SK-N-SH treated with all-trans-retinoic acid at 6 μM for 48 hours (cell line): ENCODE data around the gene MAST4.

ENCODE experiments used
- ATAC-seq: fragments of 200-7000 bp; cut with Tn5 transposase; 3 replicates; pipeline ENCODE4 v1.9.1; 2020; ENCODE audit warnings: mild to moderate bottlenecking, moderate library complexity
- ARNTL ChIP-seq: fragments of 450-650 bp; formaldehyde crosslinking; IDR thresholded peaks from 2 replicates; pipeline ENCODE4 v1.5.0; 2020; ENCODE audit warnings: low read depth, mild to moderate bottlenecking, moderate library complexity, borderline replicate concordance
- BACH2 ChIP-seq: fragments of 250-450 bp; sonication (Bioruptor Pico); IDR thresholded peaks from 2 replicates; pipeline ENCODE4 v1.9.0; 2021; ENCODE audit warnings: mild to moderate bottlenecking, borderline replicate concordance
- CSDC2 ChIP-seq: fragments of 250-450 bp; sonication (Bioruptor Pico); IDR thresholded peaks from 2 replicates; pipeline ENCODE4 v1.5.0; 2020; ENCODE audit warnings: mild to moderate bottlenecking, moderate library complexity
- ESRRG ChIP-seq: fragments of 250-450 bp; sonication (Bioruptor Pico); IDR thresholded peaks from 2 replicates; pipeline ENCODE4 v1.6.1; 2021; ENCODE audit warnings: mild to moderate bottlenecking
- GLIS3 ChIP-seq: fragments of 250-450 bp; sonication (Bioruptor Pico); IDR thresholded peaks from 2 replicates; pipeline ENCODE4 v1.5.0; 2020; ENCODE audit warnings: mild to moderate bottlenecking, moderate library complexity
- ISL1 ChIP-seq: fragments of 250-450 bp; sonication (Bioruptor Pico); IDR thresholded peaks from 2 replicates; pipeline ENCODE4 v2.1.2; 2022; ENCODE audit warnings: mild to moderate bottlenecking, moderate library complexity
- OSR1 ChIP-seq: fragments of 250-450 bp; sonication (Bioruptor Pico); IDR thresholded peaks from 2 replicates; pipeline ENCODE4 v1.8.0; 2022; ENCODE audit warnings: moderate library complexity, mild to moderate bottlenecking, inconsistent platforms
- PPARA ChIP-seq: fragments of 250-450 bp; sonication (Bioruptor Pico); IDR thresholded peaks from 2 replicates; pipeline ENCODE4 v1.5.0; 2020; ENCODE audit warnings: mild to moderate bottlenecking, borderline replicate concordance
- RARB ChIP-seq: fragments of 250-450 bp; sonication (Bioruptor Pico); IDR thresholded peaks from 2 replicates; pipeline ENCODE4 v1.8.0; 2021; ENCODE audit warnings: mild to moderate bottlenecking, moderate library complexity
- SNAI2 ChIP-seq: fragments of 250-450 bp; sonication (Bioruptor Pico); IDR thresholded peaks from 2 replicates; pipeline ENCODE4 v1.5.0; 2020; ENCODE audit warnings: mild to moderate bottlenecking, moderate library complexity
- TCF4 ChIP-seq: fragments of 250-450 bp; sonication (Bioruptor Pico); IDR thresholded peaks from 2 replicates; pipeline ENCODE4 v1.8.0; 2021; ENCODE audit warnings: mild to moderate bottlenecking, moderate library complexity, borderline replicate concordance
- TOX ChIP-seq: fragments of 250-450 bp; sonication (Bioruptor Pico); IDR thresholded peaks from 2 replicates; pipeline ENCODE4 v1.8.0; 2021; ENCODE audit warnings: mild to moderate bottlenecking, moderate library complexity, borderline replicate concordance
- ZC3H10 ChIP-seq: fragments of 250-450 bp; sonication (Bioruptor Pico); IDR thresholded peaks from 2 replicates; pipeline ENCODE4 v1.5.1; 2021; ENCODE audit warnings: mild to moderate bottlenecking, moderate library complexity
- ZFP3 ChIP-seq: fragments of 250-450 bp; sonication (Bioruptor Pico); IDR thresholded peaks from 2 replicates; pipeline ENCODE4 v1.5.0; 2020; ENCODE audit warnings: mild to moderate bottlenecking, moderate library complexity
- ZFP30 ChIP-seq: fragments of 450-650 bp; formaldehyde crosslinking; IDR thresholded peaks from 2 replicates; pipeline ENCODE4 v1.5.0; 2022; ENCODE audit warnings: mild to moderate bottlenecking, moderate library complexity
- ZNF565 ChIP-seq: fragments of 450-650 bp; formaldehyde crosslinking; conservative IDR thresholded peaks from 2 replicates; pipeline ENCODE4 v1.5.0; 2020; ENCODE audit warnings: low read depth, mild to moderate bottlenecking, moderate library complexity
- ZNF70 ChIP-seq: fragments of 450-650 bp; formaldehyde crosslinking; IDR thresholded peaks from 2 replicates; pipeline ENCODE4 v1.5.0; 2020; ENCODE audit warnings: mild to moderate bottlenecking, moderate library complexity
- TF ChIP-seq, protein P1 (sequence below): fragments of 250-450 bp; sonication (Bioruptor Pico); IDR thresholded peaks from 2 replicates; pipeline ENCODE4 v1.5.1; 2020; ENCODE audit warnings: low read depth, mild to moderate bottlenecking, moderate library complexity
- TF ChIP-seq, protein P2 (sequence below): fragments of 250-450 bp; sonication (Bioruptor Pico); IDR thresholded peaks from 2 replicates; pipeline ENCODE4 v1.5.0; 2020; ENCODE audit warnings: mild to moderate bottlenecking, moderate library complexity
- TF ChIP-seq, protein P3 (sequence below): fragments of 250-450 bp; sonication (Bioruptor Pico); IDR thresholded peaks from 2 replicates; pipeline ENCODE4 v1.8.0; 2021; ENCODE audit warnings: low read depth, mild to moderate bottlenecking, moderate library complexity, borderline replicate concordance
- TF ChIP-seq, protein P4 (sequence below): fragments of 250-450 bp; sonication (Bioruptor Pico); IDR thresholded peaks from 2 replicates; pipeline ENCODE4 v1.8.0; 2020; ENCODE audit warnings: mild to moderate bottlenecking, moderate library complexity, borderline replicate concordance

The MAST4 gene

DNA sequence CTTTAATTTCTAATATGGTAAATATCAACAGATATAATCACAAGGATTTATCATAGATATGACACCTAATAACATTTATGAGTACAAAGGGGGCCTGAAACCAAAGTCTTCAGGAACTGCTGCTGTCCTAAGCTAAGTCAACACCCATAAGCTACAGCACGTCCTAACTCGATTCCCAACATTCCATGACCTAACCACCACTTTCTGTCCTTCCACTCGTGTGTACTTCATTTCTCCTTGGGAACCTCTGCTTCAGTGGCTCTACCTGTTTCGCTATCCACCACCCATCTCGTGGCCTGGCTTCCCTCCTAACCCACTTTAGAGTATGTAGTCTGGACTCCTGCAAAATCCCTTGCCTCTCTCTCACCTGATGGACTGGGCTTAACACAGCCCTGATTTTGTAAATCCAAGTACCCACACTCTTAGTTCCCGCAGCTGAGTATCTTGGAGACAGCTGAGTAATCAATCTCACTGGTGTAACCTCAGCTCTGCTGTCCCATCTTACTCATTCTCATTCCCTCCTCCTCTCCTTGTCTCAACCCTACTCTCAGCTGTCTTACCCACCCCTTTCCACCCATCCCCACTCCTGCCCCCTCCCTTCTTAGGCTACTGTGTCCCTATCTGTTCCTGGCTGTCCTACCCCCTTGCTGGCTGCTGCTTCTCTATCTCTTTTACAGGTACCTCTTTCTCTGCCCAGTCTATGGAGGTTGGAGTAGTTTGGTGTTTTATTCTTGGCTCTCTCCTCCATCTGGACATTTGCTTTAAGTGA is 101.8 kb downstream of the MAST4 start:
- no peak for ATAC-seq
- TF ChIP-seq ISL1 (CRISPR knock-in tag) (no peak), ZNF565 (no peak), ARNTL (CRISPR knock-in tag) (no peak), ZC3H10 (CRISPR knock-in tag) (no peak), ZFP3 (CRISPR knock-in tag) (no peak), RARB (CRISPR knock-in tag) (no peak), TCF4 (CRISPR knock-in tag) (no peak), GLIS3 (CRISPR knock-in tag) (no peak)
- TF ChIP-seq, protein P1, sequence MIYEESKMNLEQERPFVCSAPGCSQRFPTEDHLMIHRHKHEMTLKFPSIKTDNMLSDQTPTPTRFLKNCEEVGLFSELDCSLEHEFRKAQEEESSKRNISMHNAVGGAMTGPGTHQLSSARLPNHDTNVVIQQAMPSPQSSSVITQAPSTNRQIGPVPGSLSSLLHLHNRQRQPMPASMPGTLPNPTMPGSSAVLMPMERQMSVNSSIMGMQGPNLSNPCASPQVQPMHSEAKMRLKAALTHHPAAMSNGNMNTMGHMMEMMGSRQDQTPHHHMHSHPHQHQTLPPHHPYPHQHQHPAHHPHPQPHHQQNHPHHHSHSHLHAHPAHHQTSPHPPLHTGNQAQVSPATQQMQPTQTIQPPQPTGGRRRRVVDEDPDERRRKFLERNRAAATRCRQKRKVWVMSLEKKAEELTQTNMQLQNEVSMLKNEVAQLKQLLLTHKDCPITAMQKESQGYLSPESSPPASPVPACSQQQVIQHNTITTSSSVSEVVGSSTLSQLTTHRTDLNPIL (CRISPR knock-in tag): no peak
- TF ChIP-seq, protein P2, sequence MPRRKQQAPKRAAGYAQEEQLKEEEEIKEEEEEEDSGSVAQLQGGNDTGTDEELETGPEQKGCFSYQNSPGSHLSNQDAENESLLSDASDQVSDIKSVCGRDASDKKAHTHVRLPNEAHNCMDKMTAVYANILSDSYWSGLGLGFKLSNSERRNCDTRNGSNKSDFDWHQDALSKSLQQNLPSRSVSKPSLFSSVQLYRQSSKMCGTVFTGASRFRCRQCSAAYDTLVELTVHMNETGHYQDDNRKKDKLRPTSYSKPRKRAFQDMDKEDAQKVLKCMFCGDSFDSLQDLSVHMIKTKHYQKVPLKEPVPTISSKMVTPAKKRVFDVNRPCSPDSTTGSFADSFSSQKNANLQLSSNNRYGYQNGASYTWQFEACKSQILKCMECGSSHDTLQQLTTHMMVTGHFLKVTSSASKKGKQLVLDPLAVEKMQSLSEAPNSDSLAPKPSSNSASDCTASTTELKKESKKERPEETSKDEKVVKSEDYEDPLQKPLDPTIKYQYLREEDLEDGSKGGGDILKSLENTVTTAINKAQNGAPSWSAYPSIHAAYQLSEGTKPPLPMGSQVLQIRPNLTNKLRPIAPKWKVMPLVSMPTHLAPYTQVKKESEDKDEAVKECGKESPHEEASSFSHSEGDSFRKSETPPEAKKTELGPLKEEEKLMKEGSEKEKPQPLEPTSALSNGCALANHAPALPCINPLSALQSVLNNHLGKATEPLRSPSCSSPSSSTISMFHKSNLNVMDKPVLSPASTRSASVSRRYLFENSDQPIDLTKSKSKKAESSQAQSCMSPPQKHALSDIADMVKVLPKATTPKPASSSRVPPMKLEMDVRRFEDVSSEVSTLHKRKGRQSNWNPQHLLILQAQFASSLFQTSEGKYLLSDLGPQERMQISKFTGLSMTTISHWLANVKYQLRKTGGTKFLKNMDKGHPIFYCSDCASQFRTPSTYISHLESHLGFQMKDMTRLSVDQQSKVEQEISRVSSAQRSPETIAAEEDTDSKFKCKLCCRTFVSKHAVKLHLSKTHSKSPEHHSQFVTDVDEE: no peak
- TF ChIP-seq, protein P3, sequence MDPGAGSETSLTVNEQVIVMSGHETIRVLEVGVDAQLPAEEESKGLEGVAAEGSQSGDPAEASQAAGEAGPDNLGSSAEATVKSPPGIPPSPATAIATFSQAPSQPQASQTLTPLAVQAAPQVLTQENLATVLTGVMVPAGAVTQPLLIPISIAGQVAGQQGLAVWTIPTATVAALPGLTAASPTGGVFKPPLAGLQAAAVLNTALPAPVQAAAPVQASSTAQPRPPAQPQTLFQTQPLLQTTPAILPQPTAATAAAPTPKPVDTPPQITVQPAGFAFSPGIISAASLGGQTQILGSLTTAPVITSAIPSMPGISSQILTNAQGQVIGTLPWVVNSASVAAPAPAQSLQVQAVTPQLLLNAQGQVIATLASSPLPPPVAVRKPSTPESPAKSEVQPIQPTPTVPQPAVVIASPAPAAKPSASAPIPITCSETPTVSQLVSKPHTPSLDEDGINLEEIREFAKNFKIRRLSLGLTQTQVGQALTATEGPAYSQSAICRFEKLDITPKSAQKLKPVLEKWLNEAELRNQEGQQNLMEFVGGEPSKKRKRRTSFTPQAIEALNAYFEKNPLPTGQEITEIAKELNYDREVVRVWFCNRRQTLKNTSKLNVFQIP: no peak
- TF ChIP-seq, protein P4, sequence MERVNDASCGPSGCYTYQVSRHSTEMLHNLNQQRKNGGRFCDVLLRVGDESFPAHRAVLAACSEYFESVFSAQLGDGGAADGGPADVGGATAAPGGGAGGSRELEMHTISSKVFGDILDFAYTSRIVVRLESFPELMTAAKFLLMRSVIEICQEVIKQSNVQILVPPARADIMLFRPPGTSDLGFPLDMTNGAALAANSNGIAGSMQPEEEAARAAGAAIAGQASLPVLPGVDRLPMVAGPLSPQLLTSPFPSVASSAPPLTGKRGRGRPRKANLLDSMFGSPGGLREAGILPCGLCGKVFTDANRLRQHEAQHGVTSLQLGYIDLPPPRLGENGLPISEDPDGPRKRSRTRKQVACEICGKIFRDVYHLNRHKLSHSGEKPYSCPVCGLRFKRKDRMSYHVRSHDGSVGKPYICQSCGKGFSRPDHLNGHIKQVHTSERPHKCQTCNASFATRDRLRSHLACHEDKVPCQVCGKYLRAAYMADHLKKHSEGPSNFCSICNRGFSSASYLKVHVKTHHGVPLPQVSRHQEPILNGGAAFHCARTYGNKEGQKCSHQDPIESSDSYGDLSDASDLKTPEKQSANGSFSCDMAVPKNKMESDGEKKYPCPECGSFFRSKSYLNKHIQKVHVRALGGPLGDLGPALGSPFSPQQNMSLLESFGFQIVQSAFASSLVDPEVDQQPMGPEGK: no peak
- TF ChIP-seq, all 23 proteins: peak for 0

DNA sequence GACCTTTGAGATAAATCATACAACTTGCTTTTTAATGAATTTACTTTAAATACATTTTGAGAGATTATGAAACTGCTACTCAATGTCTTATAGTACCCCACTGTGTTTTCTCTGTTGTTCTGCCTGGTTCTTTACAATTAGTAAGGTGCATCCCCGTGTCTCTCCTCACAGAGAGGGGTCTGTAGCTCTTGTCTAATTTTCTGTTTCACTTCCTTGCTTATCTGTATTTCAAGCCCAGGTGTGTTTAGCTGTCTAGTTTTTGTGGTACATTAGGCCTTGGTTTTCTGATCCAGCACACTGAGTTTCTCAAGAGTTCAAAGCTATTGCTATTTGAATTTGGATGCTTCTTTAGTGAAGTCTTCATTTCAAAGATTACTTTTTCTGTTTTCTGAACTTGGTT is 105.1 kb downstream of the MAST4 start:
- no peak for ATAC-seq
- TF ChIP-seq, protein P4: no peak
- no peak for TF ChIP-seq TCF4 (CRISPR knock-in tag)
- no peak for TF ChIP-seq PPARA
- TF ChIP-seq, protein P3: no peak
- no peak for TF ChIP-seq RARB (CRISPR knock-in tag)

DNA sequence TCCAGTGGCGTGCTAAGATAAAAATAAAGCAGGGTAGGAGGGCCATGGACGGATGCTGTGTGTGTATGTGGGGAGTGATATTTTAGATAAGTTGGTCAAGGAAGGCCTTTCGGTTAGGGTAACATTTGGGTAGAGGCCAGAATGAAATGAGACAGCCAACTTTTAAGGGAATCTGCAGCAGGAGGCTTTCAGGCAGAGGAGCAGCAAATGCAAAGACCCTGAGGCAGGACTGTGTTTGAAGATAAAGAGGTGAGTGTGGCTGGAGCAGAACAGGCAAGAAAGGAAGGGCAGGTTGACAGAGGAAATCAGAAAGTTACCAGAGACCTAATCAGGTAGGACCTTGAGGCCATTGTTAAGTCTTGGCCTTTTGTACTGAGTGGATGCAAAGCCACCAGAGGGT is 106.2 kb downstream of the MAST4 start:
- ATAC-seq: no peak
- TF ChIP-seq RARB (CRISPR knock-in tag): no peak
- TF ChIP-seq ZFP30 (CRISPR knock-in tag): no peak
- TF ChIP-seq ZNF70 (CRISPR knock-in tag): no peak
- no peak for TF ChIP-seq SNAI2 (CRISPR knock-in tag)
- TF ChIP-seq ARNTL (CRISPR knock-in tag): no peak
- TF ChIP-seq PPARA: no peak
- TF ChIP-seq ZNF565: no peak
- TF ChIP-seq, protein P2: no peak
- no peak for TF ChIP-seq OSR1 (CRISPR knock-in tag)
- TF ChIP-seq GLIS3 (CRISPR knock-in tag): no peak
- TF ChIP-seq BACH2 (CRISPR knock-in tag): no peak
- no peak for TF ChIP-seq ZC3H10 (CRISPR knock-in tag)
- TF ChIP-seq TOX: no peak
- TF ChIP-seq ISL1 (CRISPR knock-in tag): no peak
- TF ChIP-seq CSDC2 (CRISPR knock-in tag): no peak
- TF ChIP-seq, protein P1 (CRISPR knock-in tag): no peak
- TF ChIP-seq ESRRG (CRISPR knock-in tag): no peak
